OCI-LY1 (cell line): ENCODE results near the gene VCAN.

ENCODE experiments used
- H2AFZ ChIP-seq: fragments of 200-600 bp; sonication (generic), shearing (Covaris generic); 2 replicates; pipeline ENCODE4 v1.6.0; 2014; ENCODE audit warnings: antibody characterized with exemption, mild to moderate bottlenecking, low read length
- H3F3A ChIP-seq: fragments of 200-600 bp; sonication (generic), shearing (Covaris generic); 2 replicates; pipeline ENCODE4 v1.6.0; 2014; ENCODE audit warnings: mild to moderate bottlenecking, antibody characterized with exemption, low read length, moderate library complexity; ENCODE audit not compliant: insufficient read depth
- H3K27ac ChIP-seq: fragments of 200-600 bp; sonication (generic); 2 replicates; pipeline ENCODE4 v1.5.1; 2014; ENCODE audit warnings: low read length, mixed run types, mild to moderate bottlenecking, low read depth; ENCODE audit not compliant: poor library complexity, severe bottlenecking
- H3K27me3 ChIP-seq: fragments of 200-600 bp; sonication (generic); 2 replicates; pipeline ENCODE4 v1.6.0; 2014; ENCODE audit warnings: antibody characterized with exemption, mild to moderate bottlenecking, low read length, moderate library complexity; ENCODE audit not compliant: insufficient read depth
- H3K36me3 ChIP-seq: fragments of 200-600 bp; sonication (generic); 2 replicates; pipeline ENCODE4 v1.6.1; 2014; ENCODE audit warnings: mild to moderate bottlenecking, antibody characterized with exemption, low read length, moderate library complexity, mixed read lengths; ENCODE audit not compliant: insufficient read depth
- H3K4me1 ChIP-seq: fragments of 200-600 bp; sonication (generic); 2 replicates; pipeline ENCODE4 v1.5.1; 2014; ENCODE audit warnings: mild to moderate bottlenecking, low read length, moderate library complexity; ENCODE audit not compliant: insufficient read depth, severe bottlenecking
- H3K4me2 ChIP-seq: fragments of 200-600 bp; sonication (generic), shearing (Covaris generic); 2 replicates; pipeline ENCODE4 v1.6.1; 2014; ENCODE audit warnings: low read length
- H3K4me3 ChIP-seq: fragments of 200-600 bp; sonication (generic); 2 replicates; pipeline ENCODE4 v1.5.1; 2014; ENCODE audit warnings: low read length, low read depth, mild to moderate bottlenecking, mixed read lengths; ENCODE audit not compliant: poor library complexity, severe bottlenecking
- H3K79me2 ChIP-seq: fragments of 200-600 bp; shearing (Covaris generic); 2 replicates; pipeline ENCODE4 v1.6.1; 2016; ENCODE audit warnings: mixed run types, low read length, mixed read lengths; ENCODE audit not compliant: insufficient read depth
- H3K9ac ChIP-seq: fragments of 200-600 bp; sonication (generic), shearing (Covaris generic); 2 replicates; pipeline ENCODE4 v1.6.1; 2014; ENCODE audit warnings: mild to moderate bottlenecking, low read length, mixed read lengths
- H3K9me2 ChIP-seq: fragments of 200-600 bp; sonication (generic), shearing (Covaris generic); 2 replicates; pipeline ENCODE4 v1.6.1; 2014; ENCODE audit warnings: low read depth, mild to moderate bottlenecking, low read length, mixed read lengths
- H3K9me3 ChIP-seq: fragments of 200-600 bp; shearing (Covaris generic); 2 replicates; pipeline ENCODE4 v1.6.1; 2014; ENCODE audit warnings: low read length, mixed read lengths
- H4K20me1 ChIP-seq: fragments of 200-600 bp; sonication (generic), shearing (Covaris generic); 2 replicates; pipeline ENCODE4 v1.6.0; 2016; ENCODE audit warnings: mild to moderate bottlenecking, low read length; ENCODE audit not compliant: insufficient read depth
- EZH2 ChIP-seq: fragments of 200-600 bp; sonication (generic), shearing (Covaris generic); IDR thresholded peaks from 2 replicates; pipeline ENCODE4 v1.8.0; 2017; ENCODE audit warnings: borderline replicate concordance, mixed run types, mild to moderate bottlenecking, antibody characterized with exemption, low read length, moderate library complexity, mixed read lengths
- TF ChIP-seq, protein P1 (sequence below): fragments of 200-600 bp; sonication (generic), shearing (Covaris generic); IDR thresholded peaks from 2 replicates; pipeline ENCODE4 v1.5.1; 2017; ENCODE audit warnings: mild to moderate bottlenecking, antibody characterized with exemption, low read length, moderate library complexity, mixed read lengths

VCAN gene

DNA sequence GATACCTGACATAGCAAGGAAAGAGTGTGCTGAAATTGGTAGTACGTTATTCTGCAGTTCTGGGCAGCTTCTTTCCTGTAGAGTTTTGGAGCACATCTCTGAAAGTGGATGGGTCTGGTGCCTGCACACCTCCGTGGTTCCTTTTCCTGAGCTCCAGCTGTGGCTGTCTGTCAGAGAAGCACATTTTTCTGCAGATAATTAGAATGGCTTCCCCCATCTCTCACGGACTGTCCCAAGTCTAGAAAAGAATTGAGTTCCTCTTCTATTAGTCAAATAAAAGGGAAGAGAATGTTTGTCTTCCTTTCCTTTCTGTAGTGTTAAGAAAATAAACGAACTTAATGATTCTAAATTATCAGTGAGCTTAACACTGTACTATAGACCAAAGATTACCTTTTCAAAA lies 55.7 kb downstream of the VCAN start:
- H3K4me3 ChIP-seq, result no peak overlapping the region
- no peak overlapping the region for H3K27ac ChIP-seq
- H3K27me3 ChIP-seq, result no peaks in the 10 kb centered on the region
- H3K9me2 ChIP-seq, result no peaks in the 10 kb centered on the region
- no peaks in the 10 kb centered on the region for H3K36me3 ChIP-seq
- H2AFZ ChIP-seq, result no peak overlapping the region
- no peak for TF ChIP-seq EZH2
- TF ChIP-seq, protein P1, sequence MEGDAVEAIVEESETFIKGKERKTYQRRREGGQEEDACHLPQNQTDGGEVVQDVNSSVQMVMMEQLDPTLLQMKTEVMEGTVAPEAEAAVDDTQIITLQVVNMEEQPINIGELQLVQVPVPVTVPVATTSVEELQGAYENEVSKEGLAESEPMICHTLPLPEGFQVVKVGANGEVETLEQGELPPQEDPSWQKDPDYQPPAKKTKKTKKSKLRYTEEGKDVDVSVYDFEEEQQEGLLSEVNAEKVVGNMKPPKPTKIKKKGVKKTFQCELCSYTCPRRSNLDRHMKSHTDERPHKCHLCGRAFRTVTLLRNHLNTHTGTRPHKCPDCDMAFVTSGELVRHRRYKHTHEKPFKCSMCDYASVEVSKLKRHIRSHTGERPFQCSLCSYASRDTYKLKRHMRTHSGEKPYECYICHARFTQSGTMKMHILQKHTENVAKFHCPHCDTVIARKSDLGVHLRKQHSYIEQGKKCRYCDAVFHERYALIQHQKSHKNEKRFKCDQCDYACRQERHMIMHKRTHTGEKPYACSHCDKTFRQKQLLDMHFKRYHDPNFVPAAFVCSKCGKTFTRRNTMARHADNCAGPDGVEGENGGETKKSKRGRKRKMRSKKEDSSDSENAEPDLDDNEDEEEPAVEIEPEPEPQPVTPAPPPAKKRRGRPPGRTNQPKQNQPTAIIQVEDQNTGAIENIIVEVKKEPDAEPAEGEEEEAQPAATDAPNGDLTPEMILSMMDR, result no peak
- no peak overlapping the region for H3K4me2 ChIP-seq
- no peaks in the 10 kb centered on the region for H3K79me2 ChIP-seq
- H3K4me1 ChIP-seq, result no peaks in the 10 kb centered on the region
- no peaks in the 10 kb centered on the region for H3F3A ChIP-seq
- no peak overlapping the region for H3K9ac ChIP-seq
- H4K20me1 ChIP-seq, result no peaks in the 10 kb centered on the region
- no peaks in the 10 kb centered on the region for H3K9me3 ChIP-seq

DNA sequence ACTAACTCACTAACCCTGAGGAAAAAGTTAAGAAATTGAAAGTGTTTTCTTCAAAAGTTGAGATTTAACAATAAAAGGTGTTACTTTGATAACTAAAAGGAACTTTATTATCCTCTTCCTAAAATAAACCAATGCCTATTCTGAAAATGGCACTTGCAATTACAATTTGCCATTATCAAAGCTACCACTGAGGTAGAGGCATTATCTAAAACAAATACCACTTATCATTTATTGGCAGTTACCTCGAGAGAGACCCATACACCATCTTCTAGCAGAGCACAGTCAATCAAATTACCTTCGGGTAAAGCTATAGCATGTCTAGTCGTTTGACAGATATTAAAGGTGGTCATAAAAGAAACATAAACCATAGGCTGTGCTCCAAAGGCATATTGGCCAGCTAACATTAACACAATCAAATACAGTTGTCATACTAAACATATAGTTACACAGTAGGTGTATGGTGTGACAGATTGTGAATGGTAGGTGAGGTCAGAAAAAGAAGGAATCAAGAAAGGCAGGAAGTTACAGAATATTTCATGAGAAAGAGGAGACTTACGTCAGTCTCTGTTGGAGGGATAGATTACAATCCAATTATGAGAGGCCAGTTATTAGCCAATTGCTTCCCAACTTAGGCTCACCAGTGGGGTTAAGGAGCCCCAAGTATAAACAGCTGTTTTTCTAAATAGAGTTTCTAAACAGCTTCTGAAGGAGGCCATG lies 56.3 kb downstream of the VCAN start:
- H3K9me3 ChIP-seq, result no peaks in the 10 kb centered on the region
- TF ChIP-seq, protein P1, result no peak
- TF ChIP-seq EZH2, result no peak
- H2AFZ ChIP-seq, result no peak overlapping the region
- H3K4me3 ChIP-seq, result no peak overlapping the region
- H3K4me2 ChIP-seq, result no peak overlapping the region
- H3K9ac ChIP-seq, result no peak overlapping the region
- H3F3A ChIP-seq, result no peaks in the 10 kb centered on the region
- H3K27ac ChIP-seq, result no peak overlapping the region
- no peaks in the 10 kb centered on the region for H3K36me3 ChIP-seq
- H3K4me1 ChIP-seq, result no peaks in the 10 kb centered on the region
- H4K20me1 ChIP-seq, result no peaks in the 10 kb centered on the region
- H3K27me3 ChIP-seq, result no peaks in the 10 kb centered on the region
- H3K79me2 ChIP-seq, result no peaks in the 10 kb centered on the region
- no peaks in the 10 kb centered on the region for H3K9me2 ChIP-seq

DNA sequence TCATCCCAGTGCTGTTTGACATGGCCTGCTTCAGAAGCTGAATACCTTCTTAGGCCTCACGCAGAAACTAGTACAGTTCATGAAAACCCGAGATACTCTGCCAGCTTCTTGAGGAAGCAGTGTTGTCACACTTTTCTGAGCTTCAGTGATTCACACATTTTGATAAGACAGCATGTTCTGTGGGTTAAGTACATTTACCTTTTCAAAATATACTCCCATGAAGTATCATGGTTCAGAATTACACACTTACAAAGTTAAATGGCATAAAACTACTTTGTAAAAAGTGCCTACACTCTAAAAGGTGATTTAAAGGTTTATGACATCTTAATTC lies 56.9 kb downstream of the VCAN start:
- Histone ChIP-seq H3K4me3 (no peak overlapping the region), H3K9ac (no peak overlapping the region), H3K4me1 (no peaks in the 10 kb centered on the region), H2AFZ (no peak overlapping the region), H3K27me3 (no peaks in the 10 kb centered on the region), H3K9me3 (no peaks in the 10 kb centered on the region), H3K36me3 (no peaks in the 10 kb centered on the region), H3K9me2 (no peaks in the 10 kb centered on the region), H3K4me2 (no peak overlapping the region), H3F3A (no peaks in the 10 kb centered on the region), H3K27ac (no peak overlapping the region), H3K79me2 (no peaks in the 10 kb centered on the region), H4K20me1 (no peaks in the 10 kb centered on the region)
- no peak for TF ChIP-seq EZH2
- TF ChIP-seq, protein P1, result no peak
